ELR (cell line): ENCODE data around the gene HS3ST5.
A peak's percentile ranks its signal among the peaks of the same experiment; 100 is the strongest.

Experiments
- DNase-seq: peaks from one replicate; pipeline ENCODE4 v3.0.0-alpha.2; 2015; ENCODE audit warnings: low read depth

HS3ST5 gene

GRCh38 chr6:114342826-114343781 is at the start of gene HS3ST5:
Gene HS3ST5, minus strand, starts transcription at chr6:114343023. Its CDS starts 280,178 bp downstream, at chr6:114062845.
- DNase-seq, result no peak

- no peak for DNase-seq
Measured at GRCh38 chr6:114390176-114390575, 47.4 kb upstream of the HS3ST5 start.

GRCh38 chr6:114389111-114389510 is 46.3 kb upstream of the HS3ST5 start:
- DNase-seq, result no peak

GRCh38 chr6:114382406-114382805 is 39.6 kb upstream of the HS3ST5 start:
- DNase-seq, result no peak

- DNase-seq, result no peak
Measured at GRCh38 chr6:114377881-114378280, 35.1 kb upstream of the HS3ST5 start.

- no peak for DNase-seq
Measured at GRCh38 chr6:114376611-114377175, 33.9 kb upstream of the HS3ST5 start.

GRCh38 chr6:114375541-114376192 is 32.8 kb upstream of the HS3ST5 start:
- DNase-seq, result no peak

- no peak for DNase-seq
Measured at GRCh38 chr6:114367315-114367961, 24.6 kb upstream of the HS3ST5 start.

- DNase-seq, result no peak
Measured at GRCh38 chr6:114366899-114367298, 24.1 kb upstream of the HS3ST5 start.

GRCh38 chr6:114364301-114364700 is 21.5 kb upstream of the HS3ST5 start:
- peak; percentile 19 for DNase-seq

GRCh38 chr6:114362957-114363356 is 20.1 kb upstream of the HS3ST5 start:
- DNase-seq, result no peak

- DNase-seq, result no peak
Measured at GRCh38 chr6:114362396-114362795, 19.6 kb upstream of the HS3ST5 start.

GRCh38 chr6:114361036-114361435 is 18.2 kb upstream of the HS3ST5 start:
- DNase-seq, result no peak

- no peak for DNase-seq
Measured at GRCh38 chr6:114355300-114355699, 12.5 kb upstream of the HS3ST5 start.

- no peak for DNase-seq
Measured at GRCh38 chr6:114354482-114354881, 11.7 kb upstream of the HS3ST5 start.

- no peak for DNase-seq
Measured at GRCh38 chr6:114346451-114346850, 3.6 kb upstream of the HS3ST5 start.

GRCh38 chr6:114344971-114345275 is 2.1 kb upstream of the HS3ST5 start:
- DNase-seq, result no peak

- no peak for DNase-seq
Measured at GRCh38 chr6:114344246-114344970, 1.6 kb upstream of the HS3ST5 start.

GRCh38 chr6:114343782-114344144 is 940 bp upstream of the HS3ST5 start:
- DNase-seq, result no peak

- DNase-seq, result peak; percentile 3
Measured at GRCh38 chr6:114342086-114342825, 567 bp downstream of the HS3ST5 start.

GRCh38 chr6:114339706-114340105 is 3.1 kb downstream of the HS3ST5 start:
- DNase-seq, result peak; percentile 14
